H1 (cell line): ENCODE results near the gene LIX1L. TPM values are rescaled to one million over a fixed set of nuclear protein-coding genes. Genes with fewer than 3 reads are reported as not detected.

Experiments used
- CTCF ChIA-PET: fragments of 300-600 bp; sonication (Branson Sonifier 250); formaldehyde crosslinking; loops from one replicate; lab custom pipeline; 2021; ENCODE audit not compliant: partially characterized antibody; lab: Charles Lee
- POLR2A ChIA-PET: fragments of 300-600 bp; sonication (Branson Sonifier 250); formaldehyde crosslinking; loops from one replicate; lab custom pipeline; 2021; ENCODE audit warnings: inconsistent platforms; ENCODE audit not compliant: partially characterized antibody; lab: Charles Lee
- DNase-seq, 2 experiments: peaks; one replicate each; pipeline versions ENCODE4 v3.0.0 to v3.0.0-alpha.2; 2010 to 2022; ENCODE audit warnings: low spot score in 2 of 2, low read depth in 1 of 2, mixed read lengths in 1 of 2
- FAIRE-seq: peaks from 2 replicates; lab custom pipeline; 2011; peaks lifted over from hg19 to GRCh38; lab: Jason Lieb, UNC
- H2AFZ ChIP-seq: 2 replicates; pipeline ENCODE4 v1.8.1; 2012; ENCODE audit warnings: low read length, inconsistent platforms
- H2AK5ac ChIP-seq: 2 replicates; pipeline ENCODE4 v1.6.1; 2013; ENCODE audit warnings: low read depth, low read length
- H2BK120ac ChIP-seq: replicated peaks from 2 replicates; pipeline ENCODE3; 2013; ENCODE audit warnings: low read depth, low read length, inconsistent platforms
- H2BK12ac ChIP-seq: 2 replicates; pipeline ENCODE4 v1.6.1; 2013; ENCODE audit warnings: low read depth, low read length
- H2BK15ac ChIP-seq: 2 replicates; pipeline ENCODE4 v1.6.1; 2013; ENCODE audit warnings: low read length
- H2BK20ac ChIP-seq: 2 replicates; pipeline ENCODE4 v1.6.1; 2013; ENCODE audit warnings: low read length
- H2BK5ac ChIP-seq: 2 replicates; pipeline ENCODE4 v1.6.1; 2013; ENCODE audit warnings: low read depth, low read length
- H3K14ac ChIP-seq: 2 replicates; pipeline ENCODE4 v1.6.1; 2013; ENCODE audit warnings: inconsistent platforms; ENCODE audit not compliant: insufficient read length
- H3K18ac ChIP-seq: 2 replicates; pipeline ENCODE4 v1.6.1; 2013; ENCODE audit warnings: low read length; ENCODE audit errors: extremely low read depth
- H3K23ac ChIP-seq: 2 replicates; pipeline ENCODE4 v1.6.1; 2013; ENCODE audit warnings: inconsistent platforms; ENCODE audit not compliant: insufficient read length
- H3K23me2 ChIP-seq: 2 replicates; pipeline ENCODE4 v1.6.1; 2013; ENCODE audit warnings: low read depth, low read length
- H3K27ac ChIP-seq: 2 replicates; pipeline ENCODE4 v1.6.1; 2011; ENCODE audit warnings: low read depth, low read length, inconsistent platforms
- H3K27me3 ChIP-seq, 4 experiments: replicated peaks in 1 of 4; 1 replicate in 1 of 4; 2 replicates in 3 of 4; pipeline versions ENCODE4 v1.6.1 to v1.8.1; 2011 to 2013; ENCODE audit warnings: low read length in 3 of 4, mild to moderate bottlenecking in 3 of 4, inconsistent platforms in 2 of 4, mixed read lengths in 2 of 4, moderate library complexity in 1 of 4; ENCODE audit not compliant: control insufficient read depth in 3 of 4, insufficient read depth in 3 of 4; ENCODE audit errors: extremely low read depth in 1 of 4
- H3K36me3 ChIP-seq, 4 experiments: 2 replicates each; pipeline versions ENCODE4 v1.6.1 to v1.8.1; 2011 to 2013; ENCODE audit warnings: mild to moderate bottlenecking in 4 of 4, low read length in 3 of 4, moderate library complexity in 2 of 4, control low read depth in 1 of 4, inconsistent platforms in 1 of 4; ENCODE audit not compliant: insufficient read depth in 4 of 4, control insufficient read depth in 2 of 4
- H3K4ac ChIP-seq: replicated peaks from 2 replicates; pipeline ENCODE3; 2013; ENCODE audit warnings: low read length, low read depth, mixed read lengths, inconsistent platforms; ENCODE audit not compliant: insufficient read length
- H3K4me1 ChIP-seq, 4 experiments: replicated peaks in 1 of 4; 1 replicate in 1 of 4; 2 replicates in 3 of 4; pipeline versions ENCODE4 v1.6.1 to v1.8.1; 2011 to 2013; ENCODE audit warnings: low read length in 3 of 4, inconsistent platforms in 2 of 4, mixed read lengths in 1 of 4; ENCODE audit not compliant: insufficient read depth in 4 of 4, control insufficient read depth in 3 of 4
- H3K4me2 ChIP-seq, 2 experiments: 2 replicates each; pipeline versions ENCODE4 v1.6.1 to v1.8.1; 2011 to 2013; ENCODE audit warnings: low read depth in 2 of 2, low read length in 2 of 2, control low read depth in 1 of 2, inconsistent platforms in 1 of 2, mild to moderate bottlenecking in 1 of 2; ENCODE audit not compliant: insufficient read depth in 1 of 2
- H3K4me3 ChIP-seq, 4 experiments: fragments of 200-600, 300-600 bp in 1 of 4; sonication (generic), shearing (Covaris generic), sonication (Bioruptor Twin) in 1 of 4; 2 replicates each; pipeline versions ENCODE4 v1.5.1 to v1.8.1; 2011 to 2016; ENCODE audit warnings: low read length in 4 of 4, low read depth in 3 of 4, control low read depth in 2 of 4, inconsistent platforms in 2 of 4, mild to moderate bottlenecking in 2 of 4, mixed read lengths in 1 of 4, moderate library complexity in 1 of 4; ENCODE audit not compliant: insufficient read depth in 2 of 4; ENCODE audit errors: extremely low read depth in 1 of 4
- H3K56ac ChIP-seq: replicated peaks from 2 replicates; pipeline ENCODE3; 2013; ENCODE audit warnings: low read depth, mild to moderate bottlenecking, mixed read lengths, low read length, inconsistent platforms; ENCODE audit not compliant: insufficient read length
- H3K79me1 ChIP-seq: 2 replicates; pipeline ENCODE4 v1.6.1; 2013; ENCODE audit warnings: low read depth, low read length, control low read depth
- H3K79me2 ChIP-seq, 2 experiments: 2 replicates each; pipeline versions ENCODE4 v1.6.1 to v1.8.1; 2012 to 2013; ENCODE audit warnings: low read length in 2 of 2, mild to moderate bottlenecking in 2 of 2, inconsistent platforms in 1 of 2; ENCODE audit not compliant: insufficient read depth in 2 of 2, control insufficient read depth in 1 of 2
- H3K9ac ChIP-seq, 4 experiments: replicated peaks in 1 of 4; 1 replicate in 1 of 4; 2 replicates in 3 of 4; pipeline versions ENCODE4 v1.6.1 to v1.8.1; 2011 to 2013; ENCODE audit warnings: low read depth in 3 of 4, low read length in 3 of 4, control low read depth in 2 of 4, mild to moderate bottlenecking in 2 of 4, moderate library complexity in 2 of 4, inconsistent platforms in 1 of 4; ENCODE audit errors: extremely low read depth in 1 of 4
- H3K9me3 ChIP-seq, 2 experiments: 2 replicates each; pipeline versions ENCODE4 v1.6.1 to v1.8.1; 2012 to 2013; ENCODE audit warnings: mild to moderate bottlenecking in 2 of 2, moderate library complexity in 2 of 2, control low read depth in 1 of 2, inconsistent platforms in 1 of 2, low read depth in 1 of 2, low read length in 1 of 2, mixed read lengths in 1 of 2; ENCODE audit not compliant: insufficient read depth in 2 of 2
- H4K20me1 ChIP-seq, 2 experiments: replicated peaks in 1 of 2; 2 replicates each; pipeline versions ENCODE3 to v1.8.1; 2011 to 2013; ENCODE audit warnings: inconsistent platforms in 2 of 2, low read length in 2 of 2, mild to moderate bottlenecking in 1 of 2; ENCODE audit not compliant: insufficient read depth in 2 of 2, control insufficient read depth in 1 of 2
- H4K5ac ChIP-seq: 2 replicates; pipeline ENCODE4 v1.6.1; 2013; ENCODE audit warnings: low read length, low read depth, mixed read lengths, inconsistent platforms; ENCODE audit not compliant: insufficient read length
- H4K8ac ChIP-seq: 2 replicates; pipeline ENCODE4 v1.8.0; 2013; ENCODE audit warnings: mild to moderate bottlenecking, moderate library complexity, low read length, inconsistent platforms; ENCODE audit not compliant: insufficient read depth; ENCODE audit errors: extremely low read depth
- H4K91ac ChIP-seq: replicated peaks from 2 replicates; pipeline ENCODE3; 2013; ENCODE audit warnings: low read length, mixed read lengths, inconsistent platforms; ENCODE audit not compliant: insufficient read length
- EGR1 ChIP-seq: IDR thresholded peaks from 2 replicates; pipeline ENCODE4 v1.6.1; 2011; ENCODE audit warnings: low read depth, low read length, borderline replicate concordance
- EZH2 ChIP-seq: fragments of 200-600 bp; sonication (generic); IDR thresholded peaks from 2 replicates; pipeline ENCODE4 v1.7.1; 2012; ENCODE audit warnings: low read depth, mild to moderate bottlenecking, moderate library complexity, low read length, inconsistent platforms; ENCODE audit not compliant: severe bottlenecking
- FOSL1 ChIP-seq: IDR thresholded peaks from 2 replicates; pipeline ENCODE4 v1.6.1; 2011; ENCODE audit warnings: mild to moderate bottlenecking, low read depth, low read length, moderate library complexity; ENCODE audit not compliant: insufficient read depth
- NRF1 ChIP-seq: IDR thresholded peaks from 2 replicates; pipeline ENCODE4 v1.6.1; 2011; ENCODE audit warnings: mild to moderate bottlenecking, low read depth, low read length, improper control_type of control experiment
- RAD21 ChIP-seq, 2 experiments: IDR thresholded peaks in 1 of 2; conservative IDR thresholded peaks in 1 of 2; 2 replicates each; pipeline ENCODE4 v1.6.1; 2011; ENCODE audit warnings: low read depth in 2 of 2, low read length in 2 of 2, improper control_type of control experiment in 1 of 2, inconsistent platforms in 1 of 2, mild to moderate bottlenecking in 1 of 2, moderate library complexity in 1 of 2
- SP4 ChIP-seq: IDR thresholded peaks from 2 replicates; pipeline ENCODE4 v1.6.1; 2012; ENCODE audit warnings: low read length, inconsistent platforms
- TAF1 ChIP-seq: IDR thresholded peaks from 2 replicates; pipeline ENCODE4 v1.6.1; 2011; ENCODE audit warnings: mild to moderate bottlenecking, low read depth, low read length
- TAF7 ChIP-seq: optimal IDR thresholded peaks from 2 replicates; pipeline ENCODE3; 2011; ENCODE audit warnings: low read depth, mild to moderate bottlenecking, inconsistent platforms, low read length, moderate library complexity, borderline replicate concordance
- polyA plus RNA-seq, 7 experiments: library from polyadenylated mRNA; depleted of rRNA in 3 of 7; stranded (reverse) in 5 of 7; unstranded in 2 of 7; fragments of >200 nt in 5 of 7; fragments of 200-250 nt in 2 of 7; gene quantifications; 1 replicate in 5 of 7; 2 replicates in 1 of 7; 4 replicates in 1 of 7; pipeline versions ENCODE4 v1.2.1 to v1.2.3, GENCODE V29; 2011 to 2013; ENCODE audit warnings: missing spikeins in 2 of 7, mixed read lengths in 2 of 7
- total RNA-seq: library from RNA; stranded (reverse); fragmentation: NEBNext Ultra II Directional; extraction: Animal tissue kit (Norgen Biotek cat#: 25700); gene quantifications from 2 replicates; pipeline ENCODE4 v1.2.1, GENCODE V29; 2021

LIX1L gene
- total and polyA plus RNA-seq, 2 of the 8 experiments (the other 6 are each of a cell fraction or from before 2014, with no cell fraction given): 2.9 to 3.7 TPM

DNA sequence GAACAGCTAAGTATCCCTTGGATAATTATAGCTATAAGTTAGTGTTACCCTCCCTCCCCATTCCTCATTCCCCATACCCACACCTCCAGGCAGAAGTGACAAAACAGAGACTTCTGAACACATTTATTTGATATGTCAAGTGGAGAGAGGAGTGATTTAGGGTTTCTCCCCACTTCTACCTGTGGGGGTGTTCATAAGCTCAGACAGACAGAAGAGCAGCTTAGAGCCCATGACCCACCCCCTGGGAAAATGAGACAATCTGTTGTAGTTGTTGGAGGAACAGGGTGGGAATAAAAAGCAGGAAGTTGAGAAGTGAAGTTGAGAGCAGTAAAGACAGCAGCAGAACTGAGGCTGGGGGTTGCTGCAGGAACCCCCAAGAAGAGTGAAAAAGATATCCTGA lies 1.5 kb upstream of the LIX1L start:
- DNase-seq: no peak
- ChIA-PET CTCF (interaction anchor here (1.1 to 3.4 kb wide), 4 partner anchors 32 to 114 kb away, joined by 3 to 18 read pairs (median 13); partner anchors contain the start of genes ITGA10, NUDT17 and RBM8A), POLR2A (interaction anchor here (5.3 kb wide), 1 partner anchor 32 kb away, joined by 31 read pairs; the partner anchor contains the start of gene RBM8A)
- Histone ChIP-seq H3K9ac (no peak overlapping the region), H2BK120ac (no peak overlapping the region), H3K27me3 (peaks cover 25 to 82% (median 67%) of the 10 kb centered on the region in 4 experiments), H3K79me2 (no peaks in the 10 kb centered on the region), H2AFZ (no peak overlapping the region), H2BK15ac (no peak overlapping the region), H3K23ac (no peak overlapping the region), H3K4me2 (no peak overlapping the region; a peak in 1 of 4 replicates), H4K91ac (no peak overlapping the region), H3K4me3 (no peak overlapping the region), H4K5ac (no peak overlapping the region), H2BK5ac (no peak overlapping the region), H3K4me1 (peaks cover 0 to 20% (median 11%) of the 10 kb centered on the region in 4 experiments; a peak in 6 of 7 replicates), H3K23me2 (peaks cover 25% of the 10 kb centered on the region), H4K20me1 (peaks cover 0 to 2% of the 10 kb centered on the region in 2 experiments), H3K18ac (no peak overlapping the region), H3K36me3 (no peaks in the 10 kb centered on the region), H3K27ac (no peak overlapping the region), H3K9me3 (no peaks in the 10 kb centered on the region), H2AK5ac (no peak overlapping the region), H3K4ac (no peak overlapping the region), H3K14ac (no peak overlapping the region), H2BK20ac (no peak overlapping the region), H4K8ac (no peak overlapping the region), H3K79me1 (no peaks in the 10 kb centered on the region), H2BK12ac (no peak overlapping the region), H3K56ac (no peak overlapping the region)
- no peak for TF ChIP-seq NRF1
- TF ChIP-seq SP4: no peak
- no peak for TF ChIP-seq EGR1
- TF ChIP-seq FOSL1: no peak
- TF ChIP-seq EZH2: no peak
- TF ChIP-seq TAF1: no peak
- TF ChIP-seq TAF7: no peak
- TF ChIP-seq RAD21 (IDR thresholded peaks at IDR 0.05 in 1 of 2, conservative IDR thresholded peaks at IDR 0.05 in 1 of 2; ENCODE audit: low read depth in 2 of 2, low read length in 2 of 2): no peak
- FAIRE-seq: no peak
